Skin epidermis (tissue), 12 donors: ENCODE measurements around the gene USP7.

Source experiments
- H3K27ac ChIP-seq, 21 experiments: fragments of 200-600 bp; sonication (generic) in 11 of 21; one replicate each; pipeline ENCODE4 v1.5.0; 2020; ENCODE audit warnings: mild to moderate bottlenecking in 3 of 21, inconsistent platforms in 2 of 21, moderate library complexity in 2 of 21
- H3K4me3 ChIP-seq, 7 experiments: fragments of 200-600 bp; sonication (generic) in 2 of 7; one replicate each; pipeline ENCODE4 v1.5.0; 2020; ENCODE audit warnings: inconsistent platforms in 2 of 7, mild to moderate bottlenecking in 2 of 7, moderate library complexity in 1 of 7

The USP7 gene

GRCh38 chr16:8956265-8957062 is 7.2 kb downstream of the USP7 start:
- Histone ChIP-seq H3K27ac (peak overlapping the region in 4 of 21 experiments; percentile 31 to 47 (median 39)), H3K4me3 (no peak overlapping the region)

GRCh38 chr16:8955828-8956227 is 7.9 kb downstream of the USP7 start:
- H3K27ac ChIP-seq, result peak overlapping the region in 3 of 21 experiments; percentile 31 to 47 (median 40)
- no peak overlapping the region for H3K4me3 ChIP-seq

- H3K27ac ChIP-seq, result no peak overlapping the region
- H3K4me3 ChIP-seq, result no peak overlapping the region
Observed at GRCh38 chr16:8953064-8953463, 10.6 kb downstream of the USP7 start.

- no peak overlapping the region for H3K27ac ChIP-seq
- H3K4me3 ChIP-seq, result no peak overlapping the region
Observed at GRCh38 chr16:8952281-8952751, 11.4 kb downstream of the USP7 start.

- Histone ChIP-seq H3K27ac (no peak overlapping the region), H3K4me3 (no peak overlapping the region)
Observed at GRCh38 chr16:8951447-8952280, 12.0 kb downstream of the USP7 start.

GRCh38 chr16:8950580-8951077 is 13.1 kb downstream of the USP7 start:
- H3K27ac ChIP-seq, result no peak overlapping the region
- H3K4me3 ChIP-seq, result no peak overlapping the region

GRCh38 chr16:8949536-8950418 is 13.9 kb downstream of the USP7 start:
- H3K27ac ChIP-seq, result no peak overlapping the region
- H3K4me3 ChIP-seq, result no peak overlapping the region

GRCh38 chr16:8948831-8949230 is 14.9 kb downstream of the USP7 start:
- H3K27ac ChIP-seq, result no peak overlapping the region
- no peak overlapping the region for H3K4me3 ChIP-seq

GRCh38 chr16:8948069-8948593 is 15.6 kb downstream of the USP7 start:
- Histone ChIP-seq H3K4me3 (no peak overlapping the region), H3K27ac (no peak overlapping the region)

GRCh38 chr16:8946544-8946943 is 17.2 kb downstream of the USP7 start:
- no peak overlapping the region for H3K27ac ChIP-seq

GRCh38 chr16:8945626-8946296 is 17.9 kb downstream of the USP7 start:
- no peak overlapping the region for H3K4me3 ChIP-seq
- no peak overlapping the region for H3K27ac ChIP-seq

More at GRCh38 chr16:8946544-8946943, 17.2 kb downstream of the USP7 start:
- no peak overlapping the region for H3K4me3 ChIP-seq

- H3K4me3 ChIP-seq, result no peak overlapping the region
Observed at GRCh38 chr16:8943966-8944759, 19.5 kb downstream of the USP7 start.

GRCh38 chr16:8943001-8943763 is 20.5 kb downstream of the USP7 start:
- Histone ChIP-seq H3K27ac (no peak overlapping the region), H3K4me3 (no peak overlapping the region)

More at GRCh38 chr16:8943966-8944759, 19.5 kb downstream of the USP7 start:
- peak overlapping the region in 3 of 21 experiments; percentile 1 to 29 (median 27) for H3K27ac ChIP-seq

- no peak overlapping the region for H3K4me3 ChIP-seq
- H3K27ac ChIP-seq, result no peak overlapping the region
Observed at GRCh38 chr16:8941718-8942344, 21.9 kb downstream of the USP7 start.

GRCh38 chr16:8937803-8938202 is 25.9 kb downstream of the USP7 start:
- no peak overlapping the region for H3K27ac ChIP-seq
- no peak overlapping the region for H3K4me3 ChIP-seq

- no peak overlapping the region for H3K27ac ChIP-seq
- H3K4me3 ChIP-seq, result no peak overlapping the region
Observed at GRCh38 chr16:8936421-8936820, 27.3 kb downstream of the USP7 start.

- no peak overlapping the region for H3K27ac ChIP-seq
- no peak overlapping the region for H3K4me3 ChIP-seq
Observed at GRCh38 chr16:8935989-8936388, 27.7 kb downstream of the USP7 start.
